CD1c-positive myeloid dendritic cell (primary cell): ENCODE results near the gene BTN3A1.
A peak's percentile ranks its signal among the peaks of the same experiment; 100 is the strongest.
"Not testable (repeated sequence)": the region's sequence is repeated elsewhere in the genome, so short reads cannot be mapped to it uniquely, and the experiment has no call there.

ENCODE experiments used
- DNase-seq: peaks from one replicate; pipeline ENCODE4 v3.0.0-alpha.2; 2016; ENCODE audit errors: extremely low spot score

The BTN3A1 gene

DNA sequence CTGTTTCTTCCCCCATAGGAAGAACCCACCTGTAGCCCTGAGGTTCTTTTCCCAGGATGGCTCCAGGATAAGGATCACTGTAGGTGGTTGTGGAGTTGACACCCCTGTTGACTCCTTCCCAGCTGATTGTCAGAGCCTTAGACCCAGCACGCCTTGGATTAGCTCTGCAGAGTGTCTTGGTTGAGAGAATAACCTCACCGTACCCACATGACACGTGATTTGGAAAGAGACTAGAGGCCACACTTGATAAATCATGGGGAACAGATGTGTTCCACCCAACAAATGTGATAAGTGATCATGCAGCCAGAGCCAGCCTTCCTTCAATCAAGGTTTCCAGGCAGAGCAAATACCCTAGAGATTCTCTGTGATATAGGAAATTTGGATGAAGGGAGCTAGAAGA lies 12.2 kb downstream of the BTN3A1 start:
- no peak for DNase-seq

DNA sequence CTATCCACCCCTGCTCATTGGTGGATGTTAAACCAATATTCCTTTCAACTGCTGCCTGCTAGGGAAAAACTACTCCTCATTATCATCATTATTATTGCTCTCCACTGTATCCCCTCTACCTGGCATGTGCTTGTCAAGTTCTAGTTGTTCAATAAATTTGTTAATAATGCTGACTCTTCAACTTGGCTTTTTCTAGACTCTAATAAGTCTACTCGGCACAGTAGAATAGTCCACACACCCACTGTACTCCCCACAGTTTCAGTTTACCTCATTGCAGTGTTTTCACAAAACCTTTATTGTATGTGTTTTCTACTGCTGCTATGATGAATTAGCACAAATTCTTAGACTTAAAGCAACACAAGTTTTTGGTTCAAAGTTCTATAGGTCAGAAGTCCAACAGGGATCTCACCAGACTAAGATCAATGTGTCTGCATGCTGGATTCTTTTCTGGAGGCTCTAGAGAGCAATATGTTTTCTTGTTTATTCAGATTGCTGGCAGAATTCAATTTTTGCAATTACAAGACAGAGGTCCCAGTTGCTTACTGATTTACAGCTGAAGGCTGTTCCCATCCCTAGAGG lies 13.1 kb downstream of the BTN3A1 start:
- no peak for DNase-seq

DNA sequence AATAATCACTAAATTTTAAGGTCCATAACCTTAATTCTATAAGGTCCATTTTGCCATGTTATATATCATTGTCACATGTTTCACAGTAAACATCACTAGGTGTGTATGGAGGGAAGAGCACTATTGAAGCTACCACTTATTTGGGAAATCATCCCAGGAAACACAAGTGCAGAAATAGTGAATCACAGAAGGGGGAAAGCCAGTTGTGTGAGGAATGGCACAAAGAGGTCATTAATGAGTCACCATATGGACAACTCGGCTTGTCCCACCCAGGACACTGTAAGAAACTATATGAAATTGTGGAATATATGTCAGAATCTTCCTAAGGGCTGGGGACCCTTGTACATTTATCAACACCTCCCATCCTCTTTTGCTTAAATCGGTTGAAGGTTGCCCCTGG lies 13.7 kb downstream of the BTN3A1 start:
- no peak for DNase-seq

DNA sequence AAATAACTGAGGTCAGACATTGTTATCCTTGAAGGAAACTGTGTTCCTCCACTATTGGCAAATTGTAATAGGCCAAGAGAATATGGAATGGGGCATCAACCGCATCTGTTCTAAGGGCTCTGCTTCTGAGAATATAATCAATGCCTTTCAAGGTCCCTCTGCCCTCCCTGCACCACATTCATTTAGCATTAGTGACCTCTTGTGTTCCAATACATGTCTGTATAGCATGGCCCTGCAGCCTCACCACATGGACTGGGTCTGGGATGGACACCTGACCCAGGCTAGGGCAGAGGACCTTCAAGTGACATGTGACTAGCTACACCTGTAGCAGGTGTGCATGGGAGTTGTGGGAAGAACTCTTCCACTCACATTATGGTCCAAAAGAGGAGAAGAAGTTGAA lies 14.2 kb downstream of the BTN3A1 start:
- no peak for DNase-seq

DNA sequence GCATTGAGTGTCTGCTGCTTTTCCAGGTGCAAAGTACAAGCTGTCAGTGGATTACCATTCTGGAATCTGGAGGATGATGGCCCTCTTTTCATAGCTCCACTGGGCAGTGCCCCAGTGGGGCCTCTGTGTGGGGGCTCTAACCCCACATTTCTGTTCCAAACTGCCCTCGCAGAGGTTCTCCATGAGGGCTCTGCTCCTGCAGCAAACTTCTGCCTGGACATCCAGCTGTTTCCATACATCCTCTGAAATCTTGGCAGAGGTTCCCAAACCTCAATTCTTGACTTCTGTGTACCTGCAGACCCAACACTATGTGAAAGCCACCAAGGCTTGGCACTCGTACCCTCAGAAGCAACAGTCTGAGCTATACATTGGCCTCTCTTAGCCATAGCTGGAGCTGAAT lies 16.0 kb downstream of the BTN3A1 start:
- not testable (repeated sequence) for DNase-seq

DNA sequence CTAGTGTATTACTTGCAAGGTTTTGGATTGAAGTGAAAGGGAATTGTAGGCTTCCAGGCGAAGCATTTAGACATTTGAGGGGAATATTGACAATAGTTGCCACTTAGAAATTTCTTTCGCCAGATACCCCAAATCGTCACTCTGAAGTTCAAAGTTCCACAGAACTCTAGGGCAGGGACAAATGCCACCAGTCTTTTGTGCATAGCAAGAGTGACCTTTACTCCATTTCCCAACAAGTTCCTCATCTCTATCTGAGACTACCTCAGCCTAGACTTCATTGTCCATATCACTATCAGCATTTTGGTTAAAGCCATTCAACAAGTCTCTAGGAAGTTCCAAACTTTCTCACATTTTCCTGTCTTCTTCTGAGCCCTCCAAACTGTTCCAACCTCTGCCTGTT lies 16.7 kb downstream of the BTN3A1 start:
- DNase-seq = not testable (repeated sequence)

DNA sequence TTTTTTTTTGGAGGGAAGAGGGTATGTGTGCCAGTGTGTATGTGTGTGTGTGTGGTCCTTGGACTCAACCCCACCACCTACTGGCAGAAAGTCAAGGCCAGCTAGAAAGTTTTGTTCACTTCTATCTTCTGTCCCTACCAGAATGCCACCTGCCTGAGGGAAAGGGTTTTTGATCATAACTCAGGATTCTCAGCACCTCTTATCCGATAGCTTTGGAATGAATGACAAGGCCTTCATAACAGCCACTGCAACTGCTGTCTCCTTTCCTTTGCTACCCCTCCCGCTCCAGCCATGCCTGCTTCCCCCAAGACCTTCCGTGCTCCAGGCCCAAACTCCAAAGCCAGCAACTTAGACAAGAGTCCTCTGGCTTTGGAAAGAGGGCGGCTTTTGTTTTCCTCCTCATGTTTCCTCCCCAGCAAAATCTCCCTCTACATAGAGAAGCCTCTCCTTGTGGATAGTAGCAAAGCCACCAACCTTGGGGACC lies 18.7 kb downstream of the BTN3A1 start:
- peak; percentile 27 for DNase-seq

DNA sequence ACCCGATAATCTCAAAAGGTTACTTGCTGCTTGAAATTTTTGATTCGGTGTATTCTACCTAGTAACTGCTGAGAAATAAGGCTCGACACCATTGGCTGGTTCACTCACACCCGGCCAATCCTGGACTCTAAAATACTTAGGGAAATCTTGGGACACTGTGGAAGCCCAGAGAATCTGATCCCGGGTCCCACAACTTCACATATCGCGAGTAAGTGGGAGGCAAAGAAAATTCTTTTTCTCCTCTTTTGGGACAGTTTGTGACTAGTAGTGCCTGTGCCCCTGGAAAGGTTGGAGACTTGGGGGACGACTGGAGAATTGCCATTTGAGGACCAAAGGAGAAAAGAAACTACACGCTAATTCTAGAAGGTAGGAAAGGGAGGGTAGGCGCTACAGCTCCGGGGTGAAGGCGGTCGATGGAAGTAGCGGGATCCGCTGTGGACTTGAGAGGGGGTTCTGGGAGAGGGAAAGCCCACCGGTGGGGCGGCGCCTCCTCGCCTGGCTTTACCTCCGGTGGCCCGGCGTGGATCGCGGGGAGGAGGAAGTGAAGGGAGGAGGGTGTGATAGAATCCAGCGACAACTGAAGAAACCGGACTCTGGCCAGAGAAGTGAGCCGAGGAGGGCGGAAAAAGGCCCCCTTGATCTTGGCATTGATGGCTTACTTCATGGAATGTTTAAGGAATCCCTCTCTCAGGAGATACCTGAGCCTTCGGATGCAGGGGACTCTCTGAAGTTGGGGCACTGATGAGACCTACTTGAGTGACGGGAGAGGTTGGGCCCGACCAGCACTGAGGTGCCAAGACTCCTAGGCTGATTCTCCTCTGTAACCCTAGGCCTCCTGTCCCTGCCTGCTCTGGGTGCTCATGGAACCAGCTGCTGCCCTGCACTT lies 19.4 kb downstream of the BTN3A1 start:
- DNase-seq = peak; percentile 88

DNA sequence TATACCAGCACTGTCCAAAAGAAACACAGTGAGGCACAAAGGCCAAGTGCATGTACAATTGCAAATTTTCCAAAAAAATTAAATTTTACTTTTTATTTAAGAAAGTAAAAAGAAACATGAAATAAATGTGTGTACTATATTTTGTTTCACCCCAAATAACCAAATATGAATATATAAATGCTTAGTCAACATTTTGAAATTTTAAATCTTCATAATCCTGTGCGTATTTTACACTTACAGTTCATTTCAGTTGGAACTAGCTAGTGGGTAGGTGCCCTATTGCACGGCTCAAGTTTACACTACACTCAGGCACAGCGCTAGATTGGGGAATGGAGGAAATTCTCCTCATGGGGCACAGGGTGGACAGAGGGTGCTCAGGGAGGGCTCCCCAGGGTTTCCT lies 20.3 kb downstream of the BTN3A1 start:
- DNase-seq = no peak

DNA sequence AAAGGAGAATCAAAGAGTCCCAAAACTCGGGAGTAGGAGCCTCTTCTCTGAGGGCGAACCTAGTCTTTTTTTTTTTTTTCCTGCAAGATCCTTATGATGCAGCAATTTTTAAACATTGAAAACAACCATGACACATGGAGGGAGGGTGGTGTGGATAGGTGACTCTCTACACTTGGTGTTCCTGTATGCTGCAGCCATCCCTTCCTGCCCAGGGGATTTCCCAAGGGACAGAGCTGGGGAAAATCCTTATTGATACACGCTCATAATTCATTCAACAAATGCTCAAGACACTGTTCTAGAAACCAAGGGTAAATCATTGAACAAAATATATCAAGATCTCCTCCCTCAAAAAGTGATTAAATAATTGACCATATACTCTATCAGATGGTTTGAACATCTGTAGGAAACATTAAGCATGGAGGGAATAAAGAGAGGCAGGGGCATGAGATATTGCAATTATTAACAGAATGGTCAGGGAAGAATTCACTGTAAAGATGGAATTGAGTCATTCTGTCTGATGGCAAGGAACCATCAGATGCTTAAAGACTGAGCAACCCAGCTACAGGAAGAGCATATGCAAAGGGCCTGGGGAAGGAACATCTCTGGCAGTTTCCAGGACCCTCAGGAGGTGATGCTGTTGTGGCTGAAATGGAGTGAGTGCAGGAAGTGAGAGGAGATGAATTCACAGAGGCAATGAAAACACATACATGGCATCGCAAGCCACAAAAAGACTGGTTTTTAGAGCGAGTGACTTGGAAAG lies 24.8 kb downstream of the BTN3A1 start:
- no peak for DNase-seq

DNA sequence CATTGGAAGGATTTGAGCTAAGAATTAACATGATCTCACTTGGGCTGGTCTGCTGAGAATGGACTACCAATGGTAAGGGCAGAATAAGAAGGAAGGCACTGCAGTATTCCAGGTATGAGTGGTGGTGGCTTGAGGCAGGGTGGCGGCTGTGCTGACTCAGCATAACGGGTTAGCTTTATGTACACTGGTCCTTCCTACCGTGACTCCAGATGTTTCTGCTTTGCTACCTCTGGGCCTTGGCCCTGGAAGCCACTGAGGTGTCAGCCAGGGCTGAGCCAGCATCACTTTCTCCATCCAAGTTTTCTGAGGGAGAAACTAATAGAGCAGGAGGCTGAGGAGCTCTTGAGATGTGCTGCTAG lies 25.4 kb downstream of the BTN3A1 start:
- no peak for DNase-seq

DNA sequence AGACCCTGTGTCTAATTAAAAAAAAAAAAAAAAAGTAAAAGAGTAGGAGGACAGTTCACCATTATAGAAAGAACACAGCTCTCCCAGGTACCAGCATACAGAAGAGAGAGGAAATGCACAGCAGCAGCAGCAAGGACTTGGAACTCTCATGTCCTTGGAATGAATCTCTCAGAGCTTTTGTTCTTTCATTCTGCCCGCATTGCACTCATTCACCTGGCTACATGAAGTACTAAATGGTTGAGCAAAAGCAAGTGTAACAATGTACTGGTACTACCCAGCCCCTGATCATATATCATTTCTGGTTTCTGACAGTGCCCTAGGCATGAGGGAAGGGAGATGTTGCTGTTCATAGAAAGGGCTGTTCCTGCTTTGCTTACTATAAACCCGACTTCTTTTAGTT lies 26.1 kb downstream of the BTN3A1 start:
- no peak for DNase-seq

DNA sequence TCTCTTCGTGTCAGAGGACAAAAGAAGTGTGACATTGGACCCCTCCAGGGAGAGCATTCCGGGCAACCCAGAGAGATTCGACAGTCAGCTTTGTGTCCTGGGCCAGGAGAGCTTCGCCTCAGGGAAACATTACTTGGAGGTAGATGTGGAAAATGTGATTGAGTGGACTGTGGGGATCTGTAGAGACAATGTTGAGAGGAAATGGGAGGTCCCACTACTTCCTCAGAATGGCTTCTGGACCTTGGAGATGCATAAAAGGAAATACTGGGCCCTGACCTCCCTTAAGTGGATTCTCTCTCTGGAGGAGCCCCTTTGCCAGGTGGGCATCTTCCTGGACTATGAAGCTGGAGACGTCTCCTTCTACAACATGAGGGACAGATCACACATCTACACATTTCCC lies 28.7 kb downstream of the BTN3A1 start:
- no peak for DNase-seq

DNA sequence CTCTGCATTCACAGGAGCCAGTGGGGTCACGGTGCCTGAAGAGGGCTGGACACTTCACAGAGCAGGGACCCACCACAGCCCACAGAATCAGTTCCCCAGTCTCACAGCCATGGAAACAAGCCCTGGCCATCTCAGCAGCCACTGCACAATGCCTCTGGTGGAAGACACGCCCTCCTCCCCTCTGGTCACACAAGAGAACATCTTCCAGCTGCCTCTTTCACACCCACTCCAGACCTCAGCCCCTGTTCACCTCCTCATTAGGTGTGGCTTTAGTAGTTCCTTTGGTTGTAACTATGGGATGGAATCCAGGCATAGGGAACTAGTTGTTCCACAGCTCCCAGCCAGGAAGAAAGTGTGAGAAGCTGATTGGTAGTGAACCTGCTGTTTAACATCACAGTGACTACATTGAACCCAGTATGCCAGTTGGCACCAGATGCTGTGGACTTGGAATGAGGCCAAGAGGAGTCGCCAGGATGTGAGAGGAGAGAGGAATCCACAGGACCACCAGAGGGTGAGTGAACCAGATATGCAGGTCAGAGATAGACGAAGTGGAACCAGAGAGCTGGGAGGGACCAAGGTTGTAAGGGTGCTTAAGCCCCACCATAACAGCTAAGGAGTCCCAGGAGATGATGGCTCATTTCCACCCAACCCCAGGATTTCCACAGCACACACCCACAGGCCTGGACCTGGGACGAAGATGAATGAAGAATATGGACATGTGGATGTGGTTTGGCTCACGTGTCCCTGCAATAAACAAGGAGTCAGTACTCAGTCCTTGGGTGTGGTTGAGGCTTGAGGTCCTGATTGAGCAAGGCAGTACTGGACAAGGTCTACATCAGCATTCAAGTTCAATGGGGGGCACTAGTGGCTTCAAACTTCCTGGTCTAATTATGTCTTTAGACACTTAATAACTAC lies 29.4 kb downstream of the BTN3A1 start:
- no peak for DNase-seq

DNA sequence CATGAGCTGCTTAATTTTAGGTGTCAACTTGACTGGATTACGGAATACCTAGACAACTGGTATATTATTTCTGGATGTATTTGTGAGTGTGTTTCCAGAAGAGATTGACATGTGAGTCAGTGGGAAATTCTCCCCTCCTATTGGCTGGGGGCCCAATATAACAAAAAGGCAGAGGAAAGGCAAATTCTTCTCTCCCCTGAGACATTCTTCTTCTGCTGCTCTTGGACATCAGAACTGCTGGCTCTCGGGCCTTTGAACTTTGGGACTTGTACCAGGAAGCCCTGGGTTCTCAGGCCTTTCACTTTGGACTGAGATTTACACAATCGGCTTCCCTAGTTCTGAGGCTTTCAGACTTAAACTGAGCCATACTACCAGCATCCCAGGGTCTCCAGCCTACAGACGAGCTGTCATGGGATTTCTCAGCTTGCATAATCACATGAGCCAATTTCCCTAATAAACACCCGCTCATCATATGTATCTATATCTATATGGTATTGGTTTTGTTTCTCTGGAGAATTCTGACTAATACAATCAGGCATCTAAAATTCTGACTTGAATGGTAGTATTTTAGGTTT lies 30.6 kb downstream of the BTN3A1 start:
- no peak for DNase-seq

DNA sequence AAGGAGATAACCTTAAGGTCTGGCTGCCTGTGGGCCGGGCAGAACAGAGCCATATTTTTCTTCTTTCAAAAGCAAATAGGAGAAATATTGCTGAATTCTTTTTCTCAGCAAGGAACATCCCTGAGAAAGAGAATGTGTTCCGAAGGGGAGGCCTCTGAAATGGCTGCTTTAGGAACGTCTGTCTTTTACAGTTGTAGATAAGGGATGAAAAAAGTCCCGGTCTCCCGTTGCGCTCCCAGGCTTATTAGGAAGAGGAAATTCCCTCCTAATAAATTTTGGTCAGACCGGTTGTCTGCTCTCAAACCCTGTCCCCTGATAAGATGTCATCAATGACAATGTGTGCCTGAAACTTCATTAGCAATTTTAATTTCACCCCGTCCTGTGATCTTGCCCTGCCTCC lies 31.6 kb downstream of the BTN3A1 start:
- not testable (repeated sequence) for DNase-seq

DNA sequence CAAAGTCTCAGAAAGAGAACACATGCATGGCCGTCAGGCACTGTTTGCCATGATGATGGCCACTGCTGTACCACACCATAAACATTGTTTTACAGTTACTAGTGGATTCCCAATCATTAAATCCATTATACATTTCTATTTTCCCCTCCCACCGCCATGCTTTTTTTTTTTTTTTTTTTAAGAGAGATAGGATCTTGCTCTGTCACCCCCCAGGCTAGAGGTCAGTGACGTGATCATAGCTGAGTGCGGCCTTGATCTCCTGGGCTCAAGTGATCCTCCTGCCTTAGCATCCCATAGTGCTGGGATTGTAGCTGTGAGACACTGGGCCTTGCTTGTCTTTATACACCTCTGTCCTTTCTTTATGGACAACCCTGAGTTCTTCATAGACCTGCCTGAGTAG lies 33.9 kb downstream of the BTN3A1 start:
- DNase-seq = no peak

DNA sequence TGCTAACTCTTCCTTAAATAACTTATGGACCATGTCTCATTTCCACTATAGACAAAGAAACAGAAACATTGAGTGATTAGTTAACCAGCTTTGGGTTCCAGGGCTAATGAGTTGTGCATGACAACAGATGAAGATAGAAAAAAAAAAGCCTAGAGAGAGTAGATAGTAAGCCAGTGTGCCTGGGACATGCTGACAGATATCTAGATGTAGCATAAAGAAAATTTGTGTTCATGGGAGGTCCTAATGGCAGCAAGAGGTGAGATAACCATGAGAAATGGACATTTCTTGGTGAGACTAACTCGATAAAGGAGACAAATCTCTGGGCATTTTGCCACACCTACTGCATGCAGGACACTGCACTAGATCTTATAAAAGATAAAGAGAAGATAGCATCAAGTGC lies 35.5 kb downstream of the BTN3A1 start:
- no peak for DNase-seq

DNA sequence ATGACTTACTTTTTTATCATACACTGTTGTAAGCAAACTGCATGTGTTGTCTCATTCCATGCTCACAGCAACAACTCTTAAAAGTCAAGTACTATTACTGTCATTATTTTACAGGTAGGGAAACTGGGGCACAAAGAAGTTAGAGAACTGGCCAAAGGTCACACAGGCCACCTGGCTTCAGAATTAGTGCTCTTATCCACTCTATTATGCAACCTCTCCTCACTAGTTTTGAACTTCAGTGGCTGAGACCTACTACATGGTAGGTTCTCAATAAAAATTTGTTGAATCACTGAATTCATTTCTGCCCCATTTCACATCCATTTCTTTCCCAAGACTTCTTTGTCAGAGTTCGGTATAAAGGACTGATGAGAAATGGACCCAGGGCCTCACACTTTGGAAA lies 35.9 kb downstream of the BTN3A1 start:
- DNase-seq = no peak

DNA sequence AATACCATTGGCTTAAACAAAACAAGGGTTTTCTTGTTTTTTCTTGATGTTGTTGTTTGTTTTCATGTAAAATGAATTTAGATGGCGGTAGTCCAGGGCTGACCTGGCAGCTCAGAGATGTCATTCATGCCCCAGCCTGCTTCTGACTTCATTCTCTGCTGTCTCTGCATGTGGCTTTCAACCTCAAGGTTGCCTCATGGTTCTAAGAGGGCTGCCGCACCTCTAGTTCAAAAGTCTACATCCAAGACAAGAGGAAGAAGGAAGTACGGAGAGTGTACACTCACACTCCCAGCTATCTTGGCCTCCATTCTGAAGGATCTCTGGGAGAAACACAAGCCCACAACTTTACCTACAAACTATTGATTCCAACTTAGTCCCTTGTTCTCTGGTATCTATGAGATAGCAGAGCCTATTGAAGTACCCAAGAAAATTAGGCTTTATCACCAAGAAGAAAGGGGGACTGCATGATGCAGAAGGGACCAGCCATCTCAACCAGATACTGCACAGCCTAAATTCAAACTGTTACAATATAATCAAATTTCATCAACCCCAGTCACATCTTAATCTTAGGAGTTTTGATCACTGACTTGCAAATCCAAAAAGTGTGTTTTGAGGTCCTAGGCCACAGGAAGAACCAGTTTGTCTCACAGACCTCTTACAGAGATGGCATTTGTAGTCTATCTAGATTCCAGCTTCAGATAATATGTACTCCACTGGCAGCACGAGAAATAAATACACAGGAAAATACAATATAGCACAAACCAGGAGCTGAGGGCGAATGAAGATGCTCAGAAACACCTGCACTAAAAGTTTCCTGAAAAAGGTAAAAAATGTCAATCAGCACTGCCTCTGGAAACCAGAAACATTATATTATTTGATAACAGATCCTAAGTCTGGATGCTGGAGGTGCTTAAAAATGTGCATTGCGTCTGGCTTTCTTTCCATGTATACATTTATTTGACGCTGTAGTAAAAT lies 37.4 kb downstream of the BTN3A1 start:
- DNase-seq = no peak
